Stimulated activated CD8-positive, alpha-beta memory T cell treated with anti-CD3 and anti-CD28 coated beads, Interleukin-12 subunit alpha, Interleukin-12 subunit beta, amount 100 ng/mL, for 4 hours (primary cell): ENCODE measurements around the gene ATP9B.
"Not testable (repeated sequence)": the region's sequence is repeated elsewhere in the genome, so short reads cannot be mapped to it uniquely, and the experiment has no call there.

Source experiments
- DNase-seq: peaks from one replicate; pipeline ENCODE4 v3.0.0-alpha.2; 2020; ENCODE audit warnings: low read depth

ATP9B gene

DNA sequence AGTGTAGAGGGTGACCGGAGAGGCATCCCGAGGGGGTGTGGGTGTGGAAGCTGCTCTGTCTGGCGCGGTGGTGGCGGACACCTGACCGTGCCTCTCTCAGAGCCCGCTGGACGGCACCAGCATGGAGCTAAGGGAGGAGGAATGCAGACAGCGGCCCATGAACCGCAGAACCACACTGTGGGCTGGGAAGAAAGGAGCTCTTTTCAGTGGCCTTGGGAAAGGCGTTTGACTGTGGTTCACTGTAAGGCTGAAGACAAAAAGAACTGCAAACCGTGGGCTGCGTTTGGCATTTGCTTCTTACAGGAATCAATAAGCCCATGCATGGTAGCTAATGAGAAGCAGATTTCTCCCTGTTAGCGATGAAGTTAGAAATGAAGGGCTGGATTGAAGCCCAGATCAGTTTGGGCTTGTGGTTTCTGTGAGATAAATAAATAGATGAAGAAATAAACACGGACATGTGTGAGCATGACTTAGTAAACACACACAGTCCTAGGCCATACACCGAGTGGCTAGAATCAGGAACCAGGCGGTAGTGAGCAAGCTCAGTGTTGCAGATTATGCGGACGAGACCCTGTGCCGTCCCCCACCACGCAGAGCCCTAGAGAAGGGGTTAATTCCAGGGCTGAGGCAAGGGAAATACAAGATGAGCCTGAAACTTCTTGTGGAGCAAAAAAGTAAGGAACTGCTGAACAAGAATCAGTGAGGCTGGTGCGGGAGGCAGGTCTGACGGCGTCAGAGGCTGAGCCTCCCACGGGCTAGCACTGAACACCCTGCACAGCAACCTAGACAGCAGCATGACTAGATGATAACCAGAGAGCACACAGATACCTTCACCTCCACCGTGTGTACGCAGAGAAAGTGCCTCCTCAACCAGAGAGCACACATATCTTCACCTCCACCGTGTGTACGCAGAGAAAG lies 297.2 kb downstream of the ATP9B start:
- no peak for DNase-seq

DNA sequence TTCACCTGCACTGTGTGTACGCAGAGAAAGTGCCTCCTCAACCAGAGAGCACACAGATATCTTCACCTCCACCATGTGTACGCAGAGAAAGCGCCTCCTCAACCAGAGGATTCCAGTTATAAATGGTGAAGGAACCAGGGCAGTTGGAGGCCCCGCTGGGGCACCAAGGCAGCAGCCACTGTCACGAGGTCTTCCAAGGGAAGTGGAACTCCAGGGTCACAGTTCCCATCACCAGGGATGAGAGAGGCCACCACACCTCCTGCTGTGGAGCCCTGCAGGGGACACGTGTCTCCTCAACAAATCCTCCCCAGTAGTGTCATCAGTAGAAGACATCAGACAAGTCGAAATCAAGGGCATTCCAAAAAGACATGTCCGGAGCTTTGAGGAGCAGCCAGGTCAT lies 298.3 kb downstream of the ATP9B start:
- DNase-seq: no peak

DNA sequence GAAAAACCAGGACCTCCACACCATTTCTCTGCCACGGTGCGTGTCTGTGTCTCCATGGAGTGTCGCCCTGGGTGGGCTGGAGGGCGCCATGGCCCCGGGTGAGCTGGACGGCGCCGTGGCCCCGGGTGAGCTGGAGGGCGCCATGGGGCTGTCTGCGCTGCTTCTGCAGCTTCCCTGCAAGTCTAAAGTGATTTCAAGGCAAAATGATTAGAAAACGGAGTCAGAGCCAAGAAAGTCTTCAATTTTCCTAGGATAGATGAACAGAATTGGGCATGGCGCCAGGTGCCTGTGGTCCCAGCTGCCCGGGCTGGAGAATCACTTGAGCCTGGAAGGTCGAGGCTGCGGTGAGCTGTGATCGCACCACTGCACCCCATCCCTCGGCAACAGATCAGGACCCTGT lies 298.8 kb downstream of the ATP9B start:
- no peak for DNase-seq

DNA sequence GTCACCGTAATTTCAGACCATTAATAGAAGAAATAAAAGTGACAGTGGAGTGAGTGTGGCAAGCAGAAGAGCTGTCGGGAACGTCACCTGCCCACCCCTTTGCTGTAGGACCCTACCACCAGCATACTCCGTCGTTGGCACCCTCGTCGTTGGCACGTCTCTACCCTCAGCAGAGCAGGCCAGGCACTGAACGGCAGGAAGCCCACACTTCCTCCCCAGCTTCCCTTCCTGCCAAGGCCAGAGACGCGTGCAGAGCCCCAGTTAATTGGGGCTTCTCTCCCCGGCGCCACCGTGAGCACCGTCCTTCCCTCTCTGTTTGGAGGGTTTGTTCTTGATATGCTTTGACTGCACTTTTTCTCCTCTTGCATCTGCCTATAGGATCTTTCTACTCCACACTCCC lies 299.5 kb downstream of the ATP9B start:
- DNase-seq: no peak

DNA sequence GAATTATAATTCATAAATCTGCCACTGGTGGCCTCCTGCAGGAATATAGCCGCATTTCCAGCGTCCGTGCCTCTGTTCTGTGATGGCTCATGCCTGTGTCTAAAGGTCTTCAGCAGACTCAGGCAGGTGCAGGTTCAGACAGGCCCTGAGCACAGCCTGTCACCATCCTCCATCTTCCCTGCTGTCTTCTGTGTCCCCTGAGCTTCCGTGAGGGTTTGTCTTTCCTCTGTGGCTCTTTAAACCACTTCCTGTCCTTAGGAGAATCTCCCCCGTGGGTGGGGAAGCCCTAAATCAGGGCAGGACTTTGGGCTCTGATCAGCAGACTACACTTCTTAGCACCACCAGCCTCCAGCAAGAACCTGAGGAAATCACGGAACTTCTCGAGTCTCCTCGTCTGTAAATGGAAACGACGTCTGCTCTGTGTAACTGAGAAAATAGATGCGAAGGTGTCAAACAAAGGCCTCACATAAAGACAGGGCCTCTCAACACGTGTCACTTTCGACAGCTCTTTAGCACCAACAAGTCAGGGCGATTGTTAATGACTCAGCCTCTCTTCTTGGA lies 302.4 kb downstream of the ATP9B start:
- no peak for DNase-seq

DNA sequence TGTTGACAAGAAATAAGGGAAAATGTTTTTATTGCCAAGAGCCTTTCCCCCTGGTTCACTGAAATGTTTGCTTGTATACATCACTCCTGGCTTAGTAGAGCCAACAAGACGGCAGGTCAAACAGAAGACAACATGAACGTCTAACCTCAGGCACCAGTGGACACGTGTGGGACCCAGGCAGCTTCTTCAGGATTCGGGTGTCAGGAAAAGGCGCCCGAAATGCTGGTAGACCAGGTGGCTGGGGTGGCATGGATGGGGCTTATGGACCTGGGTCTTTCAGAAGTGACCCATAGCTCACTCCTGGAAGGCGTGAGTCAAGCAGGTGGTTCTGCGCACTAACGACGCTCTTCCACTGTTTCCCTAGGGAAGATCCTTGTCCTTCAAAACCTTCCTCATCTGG lies 303.3 kb downstream of the ATP9B start:
- no peak for DNase-seq

DNA sequence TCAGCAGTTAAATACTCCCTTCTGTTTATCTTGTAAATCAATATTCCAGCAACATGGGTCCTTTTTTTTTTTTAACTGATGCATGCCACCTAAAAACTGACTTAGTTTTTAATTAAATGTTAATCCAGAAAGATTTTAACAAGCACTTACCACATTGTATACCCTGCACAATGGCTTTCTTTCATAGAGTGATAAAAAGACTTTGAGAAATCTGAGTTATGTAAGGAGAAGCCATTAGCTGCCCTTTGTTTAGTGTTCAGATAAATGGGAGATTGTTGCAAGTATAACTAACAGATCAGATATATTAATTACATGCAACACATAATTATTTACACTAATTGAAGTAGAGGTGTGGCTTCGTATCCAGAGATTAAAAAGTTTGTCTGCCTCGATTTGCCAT lies 303.8 kb downstream of the ATP9B start:
- no peak for DNase-seq

DNA sequence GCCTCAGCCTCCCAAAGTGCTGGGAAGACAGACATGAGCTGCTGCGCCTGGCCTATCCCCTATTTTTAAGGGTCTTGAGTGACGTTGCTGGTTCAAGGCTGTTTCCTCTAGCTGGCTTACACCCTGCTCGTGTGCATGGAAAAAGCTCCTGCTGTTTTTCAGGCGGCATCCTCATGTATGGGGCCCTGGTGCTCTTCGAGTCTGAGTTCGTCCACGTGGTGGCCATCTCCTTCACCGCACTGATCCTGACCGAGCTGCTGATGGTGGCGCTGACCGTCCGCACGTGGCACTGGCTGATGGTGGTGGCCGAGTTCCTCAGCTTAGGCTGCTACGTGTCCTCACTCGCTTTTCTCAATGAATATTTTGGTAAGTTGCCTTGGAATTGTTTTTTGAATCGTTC lies 304.5 kb downstream of the ATP9B start:
- no peak for DNase-seq

DNA sequence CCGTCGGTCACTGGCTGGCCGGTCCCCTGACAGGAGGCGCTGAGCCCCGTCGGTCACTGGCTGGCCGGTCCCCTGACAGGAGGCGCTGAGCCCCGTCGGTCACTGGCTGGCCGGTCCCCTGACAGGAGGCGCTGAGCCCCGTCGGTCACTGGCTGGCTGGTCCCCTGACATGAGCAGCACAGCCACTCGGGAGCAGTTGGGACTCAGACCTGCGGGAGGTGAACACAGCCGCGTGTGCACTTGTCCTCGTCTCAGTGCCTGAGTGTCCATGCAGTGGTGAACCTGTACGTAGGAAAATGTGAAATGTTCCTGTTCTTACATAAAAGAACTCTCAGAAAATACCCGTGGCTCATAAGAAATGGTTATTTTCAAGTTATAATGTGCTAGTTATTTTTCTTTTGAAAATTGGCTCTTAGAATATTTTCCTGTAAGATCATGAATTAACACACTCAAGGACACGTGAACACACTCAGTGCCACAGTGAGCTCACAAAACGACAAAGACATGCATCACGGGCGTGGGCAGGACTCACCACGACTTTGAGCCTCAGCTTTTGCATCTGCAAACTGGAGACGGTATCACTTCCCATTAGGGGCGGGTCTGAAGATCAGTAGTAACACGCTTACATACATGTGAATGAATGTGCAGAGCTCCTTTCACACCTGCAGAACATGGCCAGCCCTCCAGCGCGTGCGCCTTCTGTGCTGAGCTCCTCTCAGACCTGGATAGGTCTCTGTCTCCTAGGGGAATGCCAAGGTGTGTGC lies 305.4 kb downstream of the ATP9B start:
- no peak for DNase-seq

DNA sequence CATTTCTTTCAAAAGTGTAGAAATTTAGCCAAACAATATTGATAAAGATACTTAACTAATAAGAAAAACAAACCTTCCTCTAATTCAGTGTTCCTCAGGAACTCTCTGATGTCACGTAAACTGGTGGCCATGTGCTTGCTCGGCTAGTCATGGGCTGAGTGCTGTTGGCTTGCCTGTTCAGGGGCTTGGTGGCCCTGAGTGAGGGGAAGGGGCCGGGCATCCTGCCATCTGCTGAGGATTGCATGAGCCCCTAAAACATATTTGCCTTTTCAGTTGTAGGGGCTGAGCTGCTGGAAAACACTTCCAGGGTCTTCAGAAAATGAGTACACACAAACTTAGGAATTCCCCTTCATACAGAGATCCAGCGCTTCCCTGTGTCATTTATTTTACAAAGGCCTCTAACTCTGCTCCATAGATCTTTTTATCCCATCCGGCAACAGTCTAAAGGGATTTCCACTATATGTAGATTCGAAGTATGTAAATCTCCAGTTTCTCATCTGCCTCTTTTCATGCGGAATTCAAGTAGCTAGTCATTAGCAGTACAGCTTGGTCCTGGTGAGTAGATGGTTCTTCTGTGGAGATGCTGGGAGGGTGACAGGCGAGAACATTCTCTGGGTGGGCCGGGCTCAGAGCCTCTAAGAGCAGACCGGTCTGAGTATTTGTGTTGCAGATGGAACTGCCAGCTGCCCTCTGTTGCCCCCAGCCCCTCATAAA lies 306.4 kb downstream of the ATP9B start:
- no peak for DNase-seq

DNA sequence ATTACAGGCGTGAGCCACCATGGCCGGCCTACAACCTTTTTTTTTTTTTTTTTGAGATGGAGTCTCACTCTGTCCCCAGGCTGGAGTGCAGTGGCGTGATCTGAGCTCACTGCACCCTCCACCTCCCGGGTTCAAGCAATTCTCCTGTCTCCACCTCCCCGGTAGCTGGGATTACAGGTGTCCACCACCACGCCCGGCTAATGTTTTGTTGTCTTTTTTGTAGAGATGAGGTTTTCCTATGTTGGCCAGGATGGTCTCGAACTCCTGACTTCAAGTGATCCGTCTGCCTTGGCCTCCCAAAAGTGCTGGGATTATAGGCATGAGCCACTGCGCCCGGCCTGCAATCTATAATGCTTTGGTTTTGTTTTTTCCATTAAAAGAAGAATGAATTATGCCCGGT lies 307.5 kb downstream of the ATP9B start:
- DNase-seq: not testable (repeated sequence)

DNA sequence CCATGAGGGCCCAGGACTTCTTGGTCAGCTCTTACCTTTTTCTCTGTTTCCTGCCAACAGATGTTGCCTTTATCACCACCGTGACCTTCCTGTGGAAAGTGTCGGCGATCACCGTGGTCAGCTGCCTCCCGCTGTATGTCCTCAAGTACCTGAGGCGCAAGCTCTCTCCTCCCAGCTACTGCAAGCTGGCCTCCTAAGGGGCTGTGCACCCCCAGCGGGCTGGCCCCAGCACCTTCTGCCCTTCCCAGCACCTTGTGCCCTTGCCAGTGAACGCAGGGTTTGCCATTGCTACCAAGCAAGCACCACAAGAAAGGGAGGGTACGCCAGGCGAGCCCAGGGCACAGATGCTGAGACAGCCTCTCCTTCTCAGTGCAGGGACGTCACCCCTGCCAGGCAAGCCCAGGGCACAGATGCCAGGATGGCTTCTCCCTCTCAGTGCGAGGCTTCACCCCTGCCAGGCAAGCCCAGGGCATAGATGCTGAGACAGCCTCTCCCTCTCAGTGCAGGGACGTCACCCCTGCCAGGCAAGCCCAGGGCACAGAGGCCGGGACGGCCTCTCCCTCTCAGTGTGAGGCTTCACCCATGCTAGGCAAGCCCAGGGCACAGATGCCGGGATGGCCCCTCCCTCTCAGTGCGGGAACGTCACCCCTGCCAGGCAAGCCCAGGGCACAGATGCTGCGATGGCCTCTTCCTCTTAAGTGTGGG lies 308.1 kb downstream of the ATP9B start:
- no peak for DNase-seq

DNA sequence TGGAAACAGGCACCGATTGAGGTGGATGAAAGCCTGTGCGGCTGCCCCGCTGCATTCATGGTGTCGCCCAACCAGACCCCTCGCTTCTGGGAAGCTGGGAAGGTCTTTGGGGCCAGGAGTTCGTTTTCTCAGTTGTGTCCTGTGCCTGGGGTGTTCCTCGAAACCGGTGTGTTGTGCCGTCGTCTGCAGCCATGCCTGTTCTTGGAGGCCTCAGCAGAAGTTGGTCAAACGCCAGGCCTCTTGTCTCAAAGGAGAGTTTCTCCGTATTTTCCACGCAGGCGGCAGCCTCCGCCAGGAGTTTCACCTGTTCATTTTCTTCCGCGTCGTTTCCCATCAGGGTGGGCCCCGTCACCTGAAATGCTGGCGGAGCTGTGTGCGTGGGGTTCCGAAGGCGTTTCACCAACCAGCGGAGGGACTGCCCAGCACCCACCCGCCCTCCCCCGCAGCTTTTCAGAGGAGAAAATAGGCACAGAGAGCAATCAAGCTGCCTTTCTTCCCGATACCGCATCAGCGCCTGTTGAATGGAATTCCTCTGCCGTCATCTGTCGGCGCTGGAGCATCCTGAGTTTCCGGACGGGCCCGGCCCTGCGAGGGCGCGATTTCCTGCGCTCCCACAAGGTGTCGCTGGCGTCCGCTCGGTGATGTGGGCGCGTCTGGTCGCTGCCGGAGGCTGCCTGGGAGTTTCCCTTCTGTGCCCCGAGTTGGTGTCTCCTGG lies 309.5 kb downstream of the ATP9B start:
- DNase-seq: peak; percentile 65

DNA sequence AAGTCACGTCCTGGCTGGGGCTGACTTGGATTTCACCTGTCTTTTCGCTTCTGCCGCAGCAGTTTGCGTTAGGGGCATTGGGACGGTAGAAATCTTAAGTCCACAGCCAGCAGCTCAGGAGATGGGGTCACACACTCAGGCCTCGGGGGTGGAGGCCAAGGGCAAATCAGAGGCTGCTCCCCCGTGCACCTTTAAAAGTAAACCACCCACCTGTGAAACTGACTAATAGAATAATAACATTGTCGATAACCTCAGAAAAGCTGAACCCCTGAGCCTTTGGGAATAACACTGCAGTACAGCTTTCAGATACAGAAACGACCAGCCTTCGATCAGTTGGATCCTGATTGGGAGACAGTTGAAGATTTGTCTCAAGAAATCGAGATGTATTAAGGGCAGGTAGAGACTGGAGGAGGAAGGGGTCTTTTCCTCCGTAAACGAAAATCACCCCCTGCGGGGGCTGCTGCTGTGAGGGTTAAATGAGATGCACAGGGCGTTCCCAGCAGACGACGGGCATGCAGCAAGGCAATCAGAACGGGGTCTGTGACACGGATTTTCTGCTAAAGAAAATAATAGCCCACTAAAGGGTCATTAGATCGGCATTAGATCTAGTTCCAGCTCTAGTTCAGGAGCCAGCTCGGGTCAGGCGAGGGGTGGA lies 310.2 kb downstream of the ATP9B start:
- DNase-seq: no peak

DNA sequence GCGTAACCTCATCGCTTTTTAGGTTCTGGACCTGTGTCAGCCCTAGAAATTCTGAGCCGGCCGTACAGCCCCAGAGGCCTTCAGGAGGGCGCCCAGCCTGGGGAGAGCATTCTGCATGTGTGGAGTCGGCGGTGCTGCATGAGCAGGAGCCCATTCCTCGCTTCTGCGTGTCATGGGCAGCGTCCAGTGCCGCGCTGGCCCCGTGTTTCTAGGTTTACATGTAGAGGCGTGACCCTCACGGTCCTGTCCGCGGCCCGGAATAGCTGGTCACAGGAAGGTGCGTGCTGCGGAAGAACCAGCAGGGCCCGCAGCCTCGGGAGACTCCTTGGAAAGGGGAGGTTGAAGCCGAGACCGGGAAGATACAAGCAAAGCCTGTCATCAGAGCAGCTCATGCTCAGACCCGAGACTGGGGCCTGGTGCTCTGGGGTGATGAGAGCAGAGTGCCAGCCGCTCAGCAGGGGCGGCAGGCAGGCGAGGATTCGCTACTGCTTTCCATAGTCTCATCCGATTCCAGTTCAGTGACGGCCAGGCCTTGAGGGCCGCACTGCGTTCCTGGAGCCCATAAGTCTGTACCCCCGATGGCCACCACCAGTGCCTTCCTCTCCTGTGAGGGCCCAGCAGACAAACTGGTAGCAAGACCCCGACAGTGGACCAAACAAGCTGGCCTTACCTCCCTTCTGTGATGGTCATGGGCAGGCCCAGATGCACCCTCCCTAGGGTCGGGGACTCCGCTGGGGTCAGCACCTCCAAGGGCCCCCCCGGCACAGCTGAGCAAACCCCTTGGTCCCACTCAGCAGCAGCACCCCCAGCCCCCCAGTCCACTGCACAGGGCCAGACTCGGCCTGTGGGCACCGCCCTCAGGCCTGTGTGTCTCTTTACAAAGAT lies 311.0 kb downstream of the ATP9B start:
- no peak for DNase-seq

DNA sequence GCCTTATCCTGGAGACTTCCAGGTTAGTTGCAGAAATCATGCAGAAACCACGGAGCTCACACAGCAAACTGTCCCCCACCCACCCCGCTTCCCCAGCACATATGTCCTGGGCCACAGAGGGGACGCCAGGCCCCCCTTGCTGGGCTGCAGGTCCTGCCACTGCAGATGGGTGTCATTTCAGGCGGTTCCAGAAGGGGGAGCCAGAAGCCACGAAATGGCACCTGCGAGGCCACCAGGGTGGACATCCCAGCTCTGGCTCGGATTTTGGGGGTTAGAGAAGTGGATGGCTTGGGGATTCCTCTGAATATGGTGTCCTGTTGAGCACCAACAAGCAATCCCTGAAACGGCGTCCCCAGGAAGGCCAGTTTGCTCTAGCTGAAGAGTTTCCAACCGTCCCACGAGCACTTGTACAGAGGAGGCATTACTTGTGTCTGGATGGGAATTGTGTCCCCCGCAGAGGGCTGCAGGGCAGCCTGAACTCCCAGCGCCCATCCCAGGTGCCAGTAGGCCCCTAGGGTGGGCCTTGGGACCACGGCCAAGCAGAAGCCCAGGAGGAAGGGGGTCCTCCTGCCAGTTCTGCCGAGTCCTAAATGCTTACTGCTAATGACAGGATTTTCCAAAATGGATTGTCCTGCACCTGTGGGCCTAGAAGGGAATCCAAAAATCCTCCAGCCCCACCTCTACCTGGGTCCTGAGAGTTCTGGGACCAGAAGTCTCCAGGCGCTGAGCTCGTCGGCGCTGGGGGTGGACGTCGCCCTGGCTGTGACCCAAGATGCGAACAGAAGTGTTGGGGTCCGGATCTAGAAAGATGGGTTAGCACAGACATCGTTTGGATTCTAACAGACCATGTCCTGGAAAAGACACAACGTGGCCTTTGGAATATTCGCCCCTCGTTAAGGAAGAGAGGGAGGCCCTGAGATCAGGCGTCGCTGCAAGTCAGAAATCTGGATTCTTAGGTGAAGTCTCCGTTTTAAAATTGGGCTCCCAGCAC lies 311.9 kb downstream of the ATP9B start:
- no peak for DNase-seq

DNA sequence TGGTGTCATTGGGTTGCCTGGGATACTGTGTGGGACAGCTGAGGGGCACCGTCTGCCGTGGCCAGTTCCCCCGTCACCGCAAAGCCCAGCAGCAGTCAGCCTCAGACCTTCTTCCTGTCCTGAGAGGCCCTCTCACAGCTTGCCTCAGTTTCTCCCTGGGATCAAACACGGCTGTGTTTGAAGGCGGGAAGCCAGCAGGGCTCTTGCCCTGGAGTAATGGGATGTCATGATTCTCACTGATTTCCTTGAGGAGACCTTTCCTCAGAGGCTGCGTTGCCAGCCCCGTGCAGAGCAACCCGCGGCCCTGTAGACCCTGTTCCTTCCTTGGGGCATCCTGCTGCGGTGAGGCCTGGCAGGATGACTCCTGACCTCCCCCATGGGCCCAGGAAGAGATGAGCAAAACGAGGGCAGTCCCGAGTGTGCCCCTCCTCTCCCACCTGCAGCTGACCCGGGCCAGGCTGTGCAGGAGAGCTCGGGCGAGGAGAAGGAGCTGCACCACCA lies 312.7 kb downstream of the ATP9B start:
- no peak for DNase-seq
